ENCODE measurements around the gene AKAP1. TPM values are rescaled to one million over a fixed set of nuclear protein-coding genes. Genes with fewer than 3 reads are reported as not detected.

The AKAP1 gene
- total RNA-seq, 2 experiments from 2014 or later, result 41.8 to 49.0 TPM

DNA sequence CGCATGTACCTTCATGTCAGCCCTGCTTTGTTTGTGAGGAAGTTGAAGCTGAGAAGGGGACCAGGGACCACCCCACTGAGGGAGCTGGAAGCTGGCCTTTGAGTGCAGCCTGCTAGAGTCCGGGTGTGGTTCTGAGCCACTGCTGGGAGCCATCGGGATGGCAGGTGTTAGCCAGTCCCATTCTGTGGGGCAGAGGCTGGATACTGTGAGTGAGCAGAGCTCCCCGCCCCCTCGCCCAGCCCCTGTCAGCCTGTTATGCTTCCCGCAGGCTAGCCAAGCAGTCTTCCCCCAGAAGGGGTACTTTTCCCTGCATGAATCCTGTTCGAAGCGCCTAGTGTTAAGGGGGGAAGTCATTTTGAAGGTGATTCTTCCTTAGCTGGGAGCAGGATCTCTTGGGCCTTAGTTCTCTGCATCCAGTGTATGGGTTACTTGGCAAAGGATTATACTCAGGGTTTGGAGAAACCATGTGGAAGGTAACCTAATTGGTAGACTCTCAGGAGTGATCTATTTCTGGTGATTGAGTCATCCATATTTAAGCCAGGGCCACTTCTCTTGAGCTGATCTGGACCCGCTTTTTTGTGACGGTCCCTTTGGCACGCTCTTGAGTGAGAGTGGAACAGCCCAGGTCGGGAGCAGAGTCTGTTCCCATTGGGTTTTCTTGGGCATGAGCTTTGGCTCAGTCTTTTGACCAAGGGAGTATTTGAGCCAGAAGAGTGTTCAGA lies 23.8 kb downstream of the AKAP1 start:
- Histone ChIP-seq H3K9me3 (ENCODE audit: low read length) (no peaks in the 10 kb centered on the region), H3K4me1 (ENCODE audit: insufficient read depth, low read length, poor library complexity, severe bottlenecking) (no peaks in the 10 kb centered on the region), H3K27ac (ENCODE audit: low read depth, low read length, poor library complexity, severe bottlenecking) (no peak overlapping the region), H4K20me1 (ENCODE audit: insufficient read depth, low read length) (no peaks in the 10 kb centered on the region; the same call in 1 of the 2 replicates), H3K4me2 (ENCODE audit: low read length) (no peak overlapping the region), H3K9me2 (ENCODE audit: insufficient read depth, low read length) (no peaks in the 10 kb centered on the region), H2AFZ (ENCODE audit: low read length) (no peak overlapping the region), H3K4me3 (ENCODE audit: low read depth, low read length, poor library complexity, severe bottlenecking) (no peak overlapping the region), H3K79me2 (ENCODE audit: insufficient read depth, low read depth, low read length) (0 out of 2 replicates have a peak, but pooled peaks cover 9% of the 10 kb centered on the region), H3K36me3 (ENCODE audit: insufficient read depth, low read length) (peaks cover 72% of the 10 kb centered on the region)
- ChIA-PET CTCF (ENCODE audit: unreplicated experiment) (no interaction called here), POLR2A (interaction anchor here (1.0 kb wide), 1 partner anchor 11 kb away, joined by 3 read pairs; no protein-coding TSS in a partner anchor)
- BruUV-seq (replicated peaks), result no TSS peak
- intact Hi-C loops (cut with micrococcal nuclease; ENCODE audit: unreplicated experiment), result no loop called here
- no peak for DNase-seq (ENCODE audit: low spot score)
- no peak for TF ChIP-seq CTCF (conservative IDR thresholded peaks at IDR 0.05; ENCODE audit: low read length)
- no peak for TF ChIP-seq EZH2phosphoT487 (IDR thresholded peaks at IDR 0.05; ENCODE audit: borderline replicate concordance, low read depth, low read length)

- intact Hi-C loops (cut with micrococcal nuclease; ENCODE audit: unreplicated experiment), result loop anchor here (10.0 kb wide), 1 partner anchor 105 kb away; no protein-coding TSS in a partner anchor
- ChIA-PET POLR2A (interaction anchor here (1.0 kb wide), 1 partner anchor 12 kb away, joined by 3 read pairs; no protein-coding TSS in a partner anchor), CTCF (ENCODE audit: unreplicated experiment) (no interaction called here)
- no peaks in the 10 kb centered on the region for H3K9me3 ChIP-seq (ENCODE audit: low read length)
- 0 out of 2 replicates have a peak, but pooled peaks cover 5% of the 10 kb centered on the region for H3K79me2 ChIP-seq (ENCODE audit: insufficient read depth, low read depth, low read length)
- no peak for DNase-seq (ENCODE audit: low spot score)
- H3K27ac ChIP-seq (ENCODE audit: low read depth, low read length, poor library complexity, severe bottlenecking), result no peak overlapping the region
- no peak overlapping the region for H3K4me3 ChIP-seq (ENCODE audit: low read depth, low read length, poor library complexity, severe bottlenecking)
- no peak overlapping the region for H2AFZ ChIP-seq (ENCODE audit: low read length)
- no peaks in the 10 kb centered on the region for H3K9me2 ChIP-seq (ENCODE audit: insufficient read depth, low read length)
- H3K4me2 ChIP-seq (ENCODE audit: low read length), result no peak overlapping the region
- H3K36me3 ChIP-seq (ENCODE audit: insufficient read depth, low read length), result peaks cover 80% of the 10 kb centered on the region
- TF ChIP-seq EZH2phosphoT487 (IDR thresholded peaks at IDR 0.05; ENCODE audit: borderline replicate concordance, low read depth, low read length), result no peak
- no peak for TF ChIP-seq CTCF (conservative IDR thresholded peaks at IDR 0.05; ENCODE audit: low read length)
- no peaks in the 10 kb centered on the region; the same call in 1 of the 2 replicates for H4K20me1 ChIP-seq (ENCODE audit: insufficient read depth, low read length)
- BruUV-seq (replicated peaks), result no TSS peak
- H3K4me1 ChIP-seq (ENCODE audit: insufficient read depth, low read length, poor library complexity, severe bottlenecking), result no peaks in the 10 kb centered on the region
These were observed 24.5 kb downstream of the AKAP1 start for GRCh38 chr17:57109393-57110151.
